HepG2 (cell line): ENCODE results near the gene LEMD1. TPM values are rescaled to one million over a fixed set of nuclear protein-coding genes. Genes with fewer than 3 reads are reported as not detected.

Source experiments
- ATAC-seq: fragments of 200-7000 bp; cut with Tn5 transposase; 3 replicates; pipeline ENCODE4 v1.9.1; 2020; ENCODE audit warnings: mild to moderate bottlenecking, moderate library complexity
- BruUV-seq: library from RNA; stranded (reverse); fragments of 400-500 nt; replicated peaks from 2 replicates; lab custom pipeline; 2021; lab: Mats Ljungman, UMichigan
- CTCF ChIA-PET: fragments of 300-600 bp; formaldehyde crosslinking; extraction: SDS; loops from one replicate; lab custom pipeline; 2021; ENCODE audit warnings: low total read pairs, inconsistent platforms, low intra/inter-chr PET ratio; lab: Yijun Ruan, JAX
- POLR2A ChIA-PET: fragments of 350-600 bp; sonication (Branson Sonifier 250); formaldehyde crosslinking; loops from one replicate; lab custom pipeline; 2020; ENCODE audit warnings: antibody characterized with exemption, inconsistent platforms; lab: Yijun Ruan, JAX
- DNase-seq: peaks from one replicate; pipeline ENCODE4 v3.0.0-alpha.2; 2015; ENCODE audit warnings: low spot score
- FAIRE-seq: peaks from 3 replicates; lab custom pipeline; 2011; peaks lifted over from hg19 to GRCh38; lab: Jason Lieb, UNC
- H2AFZ ChIP-seq: one replicate; pipeline ENCODE4 v1.6.1; 2011; ENCODE audit warnings: low read length, inconsistent platforms
- H3K27ac ChIP-seq: fragments of 300-600 bp; 3 replicates; pipeline ENCODE4 v1.8.0; 2011; ENCODE audit warnings: mixed run types, mild to moderate bottlenecking, mixed read lengths, low read length, inconsistent platforms; ENCODE audit not compliant: insufficient read depth; ENCODE audit errors: extremely low read length
- H3K27me3 ChIP-seq, 2 experiments: fragments of 200-600 bp in 1 of 2; 2 replicates in 1 of 2; 3 replicates in 1 of 2; pipeline versions ENCODE4 v1.6.0 to v1.8.0; 2011; ENCODE audit warnings: low read length in 2 of 2, mild to moderate bottlenecking in 2 of 2, moderate library complexity in 2 of 2, inconsistent platforms in 1 of 2; ENCODE audit not compliant: insufficient read depth in 2 of 2, control insufficient read depth in 1 of 2
- H3K36me3 ChIP-seq, 2 experiments: fragments of 200-600 bp in 1 of 2; replicated peaks in 1 of 2; 2 replicates in 1 of 2; 3 replicates in 1 of 2; pipeline versions ENCODE4 v1.5.1 to v1.8.0; 2011; ENCODE audit warnings: low read length in 2 of 2, inconsistent platforms in 1 of 2; ENCODE audit not compliant: insufficient read depth in 2 of 2, control insufficient read depth in 1 of 2
- H3K4me1 ChIP-seq: 2 replicates; pipeline ENCODE4 v1.5.1; 2012; ENCODE audit warnings: low read length, inconsistent platforms; ENCODE audit not compliant: insufficient read depth
- H3K4me2 ChIP-seq: 2 replicates; pipeline ENCODE4 v1.6.0; 2011; ENCODE audit warnings: low read depth, low read length, inconsistent platforms
- H3K4me3 ChIP-seq, 3 experiments: fragments of 200-600 bp in 1 of 3; sonication (generic), shearing (Covaris generic) in 1 of 3; replicated peaks in 1 of 3; 2 replicates each; pipeline ENCODE4 v1.5.1; 2011 to 2016; ENCODE audit warnings: low read length in 3 of 3, inconsistent platforms in 2 of 3, low read depth in 2 of 3, mild to moderate bottlenecking in 2 of 3, control low read depth in 1 of 3, mixed read lengths in 1 of 3; ENCODE audit not compliant: insufficient read depth in 1 of 3
- H3K79me2 ChIP-seq: one replicate; pipeline ENCODE4 v1.6.1; 2011; ENCODE audit warnings: low read length, inconsistent platforms; ENCODE audit not compliant: insufficient read depth
- H3K9ac ChIP-seq: 2 replicates; pipeline ENCODE4 v1.6.0; 2011; ENCODE audit warnings: mild to moderate bottlenecking, low read depth, low read length, inconsistent platforms; ENCODE audit not compliant: insufficient read depth
- H3K9me3 ChIP-seq: 2 replicates; pipeline ENCODE4 v1.5.1; 2012; ENCODE audit warnings: mild to moderate bottlenecking, low read length
- H4K20me1 ChIP-seq: 2 replicates; pipeline ENCODE4 v1.6.0; 2011; ENCODE audit warnings: inconsistent platforms, mild to moderate bottlenecking, low read length, moderate library complexity; ENCODE audit not compliant: insufficient read depth
- CHD4 ChIP-seq: fragments of 200-600 bp; sonication (generic); IDR thresholded peaks from 2 replicates; pipeline ENCODE4 v1.7.0; 2017; ENCODE audit warnings: mild to moderate bottlenecking, low read length, borderline replicate concordance
- ELF4 ChIP-seq: sonication (generic); formaldehyde crosslinking; IDR thresholded peaks from 2 replicates; pipeline ENCODE4 v1.5.0; 2020; ENCODE audit warnings: missing genetic modification reagents, mild to moderate bottlenecking, moderate library complexity, borderline replicate concordance
- FOXA1 ChIP-seq, 2 experiments: fragments of 450-650 bp in 1 of 2; sonication (generic) in 1 of 2; formaldehyde crosslinking in 1 of 2; IDR thresholded peaks; 2 replicates each; pipeline versions ENCODE4 v1.4.0 to v1.6.1; 2016 to 2020; ENCODE audit warnings: missing genetic modification reagents in 1 of 2
- GABPB1 ChIP-seq: IDR thresholded peaks from 2 replicates; pipeline ENCODE4 v1.6.1; 2016; ENCODE audit warnings: mild to moderate bottlenecking, missing genetic modification reagents, moderate library complexity, missing compliant biosample characterization
- MEIS1 ChIP-seq: sonication (generic); formaldehyde crosslinking; IDR thresholded peaks from 2 replicates; pipeline ENCODE4 v1.9.0; 2021; ENCODE audit warnings: mild to moderate bottlenecking, missing genetic modification reagents, moderate library complexity, borderline replicate concordance
- NFYC ChIP-seq: IDR thresholded peaks from 2 replicates; pipeline ENCODE4 v1.6.1; 2016; ENCODE audit warnings: missing genetic modification reagents, missing compliant biosample characterization
- SP5 ChIP-seq: IDR thresholded peaks from 2 replicates; pipeline ENCODE4 v1.6.1; 2016; ENCODE audit warnings: low read depth, borderline replicate concordance
- ZBTB8A ChIP-seq: sonication (generic); formaldehyde crosslinking; IDR thresholded peaks from 2 replicates; pipeline ENCODE4 v1.4.0; 2020; ENCODE audit warnings: mild to moderate bottlenecking, low read depth, missing genetic modification reagents, borderline replicate concordance
- ZFX ChIP-seq: sonication (generic); formaldehyde crosslinking; IDR thresholded peaks from 2 replicates; pipeline ENCODE4 v1.4.0; 2020; ENCODE audit warnings: mild to moderate bottlenecking, low read depth, missing genetic modification reagents, moderate library complexity
- ZNF230 ChIP-seq: sonication (generic); formaldehyde crosslinking; IDR thresholded peaks from 2 replicates; pipeline ENCODE4 v1.4.0; 2020; ENCODE audit warnings: mild to moderate bottlenecking, missing genetic modification reagents
- ZNF30 ChIP-seq: sonication (generic); formaldehyde crosslinking; IDR thresholded peaks from 2 replicates; pipeline ENCODE4 v1.5.0; 2020; ENCODE audit warnings: mild to moderate bottlenecking, missing genetic modification reagents
- ZNF335 ChIP-seq: sonication (generic); formaldehyde crosslinking; IDR thresholded peaks from 2 replicates; pipeline ENCODE4 v1.4.0; 2020; ENCODE audit warnings: missing genetic modification reagents
- ZNF562 ChIP-seq: sonication (generic); formaldehyde crosslinking; IDR thresholded peaks from 2 replicates; pipeline ENCODE4 v1.8.0; 2022; ENCODE audit warnings: missing genetic modification reagents, borderline replicate concordance
- ZNF564 ChIP-seq: sonication (generic); formaldehyde crosslinking; IDR thresholded peaks from 2 replicates; pipeline ENCODE4 v1.8.1; 2023; ENCODE audit warnings: mild to moderate bottlenecking, missing genetic modification reagents
- WGBS: methylation state at CpG from one replicate; pipeline ENCODE4 v1.1.6; 2017; ENCODE audit warnings: low lambda C conversion rate; 5-methylcytosine and 5-hydroxymethylcytosine counted together
- in situ Hi-C: cut with HindIII; loops from 2 replicates; pipeline ENCODE4 v1.10.0; 2017; ENCODE audit warnings: low pct_unique_long_range_greater_than_20kb; ENCODE audit not compliant: extremely low pct_ligation_motif_present
- intact Hi-C: fragments of 100-400 bp; cut with micrococcal nuclease; formaldehyde crosslinking; loops from one replicate; pipeline ENCODE4 v1.10.0; 2022; ENCODE audit not compliant: unreplicated experiment
- polyA plus RNA-seq, 8 experiments: library from polyadenylated mRNA; depleted of rRNA in 3 of 8; stranded (reverse) in 7 of 8; unstranded in 1 of 8; fragments of >200 nt; fragmentation: Illumina TruSeq in 4 of 8; extraction: Trizol in 4 of 8; gene quantifications; 2 replicates each; pipeline versions ENCODE4 v1.2.1 to v1.2.3, GENCODE V29; 2011 to 2016; ENCODE audit warnings: low read depth in 4 of 8, missing spikeins in 1 of 8, mixed read lengths in 1 of 8; ENCODE audit not compliant: insufficient read depth in 1 of 8
- total RNA-seq, 5 experiments: library from RNA; depleted of rRNA; stranded (reverse); fragments of >200 nt; fragmentation: Illumina TruSeq; extraction: Trizol; gene quantifications; 2 replicates each; pipeline ENCODE4 v1.2.3, GENCODE V29; 2016; ENCODE audit warnings: low read depth in 1 of 5
- TF ChIP-seq, protein P1 (sequence below): sonication (generic); formaldehyde crosslinking; IDR thresholded peaks from 2 replicates; pipeline ENCODE4 v1.5.1; 2020; ENCODE audit warnings: mild to moderate bottlenecking, missing genetic modification reagents, borderline replicate concordance
- TF ChIP-seq, protein P2 (sequence below): sonication (generic); formaldehyde crosslinking; IDR thresholded peaks from 2 replicates; pipeline ENCODE4 v1.5.1; 2020; ENCODE audit warnings: mild to moderate bottlenecking, moderate library complexity, missing genetic modification reagents
- TF ChIP-seq, protein P3 (sequence below): sonication (generic); formaldehyde crosslinking; IDR thresholded peaks from 2 replicates; pipeline ENCODE4 v1.8.1; 2022; ENCODE audit warnings: mild to moderate bottlenecking, missing genetic modification reagents

Gene LEMD1
- total and polyA plus RNA-seq, 2 of the 13 experiments (the other 11 are each of a cell fraction or from before 2014, with no cell fraction given): 1.4 to 2.3 TPM

DNA sequence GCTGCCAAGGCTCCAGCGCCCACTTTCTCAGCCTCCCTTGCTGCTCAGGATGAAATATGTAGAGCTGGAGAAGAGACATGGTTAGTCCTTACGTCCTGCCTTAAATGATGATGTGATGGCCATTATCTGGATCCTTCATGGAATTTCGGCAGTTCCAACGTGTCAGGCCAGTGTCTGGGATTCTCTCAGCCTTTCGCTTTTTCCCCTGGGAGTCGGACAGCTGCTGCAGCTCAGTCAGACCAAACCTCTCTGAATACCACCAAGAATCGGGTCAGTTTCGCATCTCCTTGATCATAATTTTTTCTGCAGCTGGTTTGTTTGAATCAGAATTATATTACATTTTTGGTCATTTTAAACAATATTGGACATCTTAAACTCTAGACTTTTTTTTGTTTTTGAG lies 42.8 kb downstream of the LEMD1 start:
- FAIRE-seq: no peak
- no TSS peak for BruUV-seq
- Histone ChIP-seq H4K20me1 (no peaks in the 10 kb centered on the region), H3K9me3 (no peaks in the 10 kb centered on the region), H3K4me1 (peaks cover 21% of the 10 kb centered on the region), H3K27me3 (peaks cover 0 to 43% of the 10 kb centered on the region in 2 experiments; a peak in 4 of 5 replicates), H3K36me3 (no peaks in the 10 kb centered on the region), H3K9ac (no peak overlapping the region)
- CTCF ChIA-PET: no interaction called here
- 55% methylated on average over 8 of the region's 8 CpGs for WGBS
- TF ChIP-seq MEIS1 (CRISPR knock-in tag) (no peak), ZNF335 (CRISPR knock-in tag) (no peak), ELF4 (no peak), ZFX (CRISPR knock-in tag) (no peak), GABPB1 (no peak), FOXA1 (IDR thresholded peaks at IDR 0.05) (no peak), FOXA1 (CRISPR knock-in tag; IDR thresholded peaks at IDR 0.05) (no peak), ZNF564 (CRISPR knock-in tag) (no peak), CHD4 (no peak), ZNF562 (no peak)
- TF ChIP-seq, all 625 proteins: peak for 0
- Histone ChIP-seq H3K4me3 (no peak overlapping the region), H3K4me2 (no peak overlapping the region), H3K79me2 (no peaks in the 10 kb centered on the region), H3K27ac (no peak overlapping the region), H2AFZ (no peak overlapping the region)
- DNase-seq: no peak
- ATAC-seq: no peak
- in situ Hi-C loops: no loop called here
- POLR2A ChIA-PET: no interaction called here
- intact Hi-C loops: no loop called here

DNA sequence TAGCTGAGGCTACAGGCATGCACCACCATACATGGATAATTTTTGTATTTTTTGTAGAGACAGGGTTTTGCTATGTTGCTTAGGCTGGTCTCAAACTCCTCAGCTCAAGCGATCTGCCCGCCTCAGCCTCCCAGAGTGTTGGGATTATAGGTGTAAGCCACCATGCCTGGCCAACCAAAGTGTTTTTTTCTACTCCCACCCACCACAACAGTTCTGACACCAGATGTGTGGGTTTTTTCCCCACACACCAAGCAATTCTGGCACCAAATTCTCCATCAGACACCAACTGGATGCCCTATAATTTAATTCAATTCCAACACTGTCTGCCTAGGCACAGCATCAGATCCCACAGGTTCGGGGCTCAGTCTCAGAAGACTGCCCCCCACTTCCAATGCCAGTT lies 44.5 kb downstream of the LEMD1 start:
- Histone ChIP-seq H3K4me2 (no peak overlapping the region), H3K9ac (no peak overlapping the region), H3K79me2 (no peaks in the 10 kb centered on the region), H3K36me3 (no peaks in the 10 kb centered on the region), H2AFZ (no peak overlapping the region), H3K9me3 (no peaks in the 10 kb centered on the region), H3K4me3 (no peak overlapping the region), H3K27ac (no peak overlapping the region), H4K20me1 (no peaks in the 10 kb centered on the region), H3K4me1 (peaks cover 6% of the 10 kb centered on the region; the same call in 1 of the 2 replicates), H3K27me3 (peaks cover 0 to 49% of the 10 kb centered on the region in 2 experiments; a peak in 4 of 5 replicates)
- ChIA-PET POLR2A (no interaction called here), CTCF (no interaction called here)
- intact Hi-C loops (no loop called here), in situ Hi-C loops (no loop called here)
- DNase-seq (no peak), ATAC-seq (no peak), FAIRE-seq (no peak)
- no TSS peak for BruUV-seq
- WGBS: 4% methylated on average over 3 of the region's 3 CpGs
- TF ChIP-seq SP5 (no peak), ZNF230 (CRISPR knock-in tag) (no peak), NFYC (no peak), ZNF30 (CRISPR knock-in tag) (no peak), ZBTB8A (CRISPR knock-in tag) (no peak)
- TF ChIP-seq, protein P1, sequence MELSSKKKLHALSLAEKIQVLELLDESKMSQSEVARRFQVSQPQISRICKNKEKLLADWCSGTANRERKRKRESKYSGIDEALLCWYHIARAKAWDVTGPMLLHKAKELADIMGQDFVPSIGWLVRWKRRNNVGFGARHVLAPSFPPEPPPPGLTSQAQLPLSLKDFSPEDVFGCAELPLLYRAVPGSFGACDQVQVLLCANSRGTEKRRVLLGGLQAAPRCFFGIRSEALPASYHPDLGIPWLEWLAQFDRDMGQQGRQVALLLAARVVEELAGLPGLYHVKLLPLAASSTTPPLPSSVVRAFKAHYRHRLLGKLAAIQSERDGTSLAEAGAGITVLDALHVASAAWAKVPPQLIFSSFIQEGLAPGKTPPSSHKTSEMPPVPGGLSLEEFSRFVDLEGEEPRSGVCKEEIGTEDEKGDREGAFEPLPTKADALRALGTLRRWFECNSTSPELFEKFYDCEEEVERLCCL (CRISPR knock-in tag): no peak
- TF ChIP-seq, protein P2, sequence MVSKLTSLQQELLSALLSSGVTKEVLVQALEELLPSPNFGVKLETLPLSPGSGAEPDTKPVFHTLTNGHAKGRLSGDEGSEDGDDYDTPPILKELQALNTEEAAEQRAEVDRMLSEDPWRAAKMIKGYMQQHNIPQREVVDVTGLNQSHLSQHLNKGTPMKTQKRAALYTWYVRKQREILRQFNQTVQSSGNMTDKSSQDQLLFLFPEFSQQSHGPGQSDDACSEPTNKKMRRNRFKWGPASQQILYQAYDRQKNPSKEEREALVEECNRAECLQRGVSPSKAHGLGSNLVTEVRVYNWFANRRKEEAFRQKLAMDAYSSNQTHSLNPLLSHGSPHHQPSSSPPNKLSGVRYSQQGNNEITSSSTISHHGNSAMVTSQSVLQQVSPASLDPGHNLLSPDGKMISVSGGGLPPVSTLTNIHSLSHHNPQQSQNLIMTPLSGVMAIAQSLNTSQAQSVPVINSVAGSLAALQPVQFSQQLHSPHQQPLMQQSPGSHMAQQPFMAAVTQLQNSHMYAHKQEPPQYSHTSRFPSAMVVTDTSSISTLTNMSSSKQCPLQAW (CRISPR knock-in tag): no peak
- TF ChIP-seq, protein P3, sequence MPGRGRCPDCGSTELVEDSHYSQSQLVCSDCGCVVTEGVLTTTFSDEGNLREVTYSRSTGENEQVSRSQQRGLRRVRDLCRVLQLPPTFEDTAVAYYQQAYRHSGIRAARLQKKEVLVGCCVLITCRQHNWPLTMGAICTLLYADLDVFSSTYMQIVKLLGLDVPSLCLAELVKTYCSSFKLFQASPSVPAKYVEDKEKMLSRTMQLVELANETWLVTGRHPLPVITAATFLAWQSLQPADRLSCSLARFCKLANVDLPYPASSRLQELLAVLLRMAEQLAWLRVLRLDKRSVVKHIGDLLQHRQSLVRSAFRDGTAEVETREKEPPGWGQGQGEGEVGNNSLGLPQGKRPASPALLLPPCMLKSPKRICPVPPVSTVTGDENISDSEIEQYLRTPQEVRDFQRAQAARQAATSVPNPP (CRISPR knock-in tag): no peak
